Activated CD4-positive, alpha-beta T cell treated with anti-CD3 and anti-CD28 coated beads, Interleukin-2, Interleukin-4, amounts not matched to agents 100 ng/mL and 50 ng/mL, durations not matched to agents 16 hours and 8 hours (primary cell): ENCODE data around the gene CUX1.

ENCODE experiments used
- DNase-seq: peaks from one replicate; pipeline ENCODE4 v3.0.0-alpha.2; 2020; ENCODE audit warnings: low spot score

CUX1 gene

DNA sequence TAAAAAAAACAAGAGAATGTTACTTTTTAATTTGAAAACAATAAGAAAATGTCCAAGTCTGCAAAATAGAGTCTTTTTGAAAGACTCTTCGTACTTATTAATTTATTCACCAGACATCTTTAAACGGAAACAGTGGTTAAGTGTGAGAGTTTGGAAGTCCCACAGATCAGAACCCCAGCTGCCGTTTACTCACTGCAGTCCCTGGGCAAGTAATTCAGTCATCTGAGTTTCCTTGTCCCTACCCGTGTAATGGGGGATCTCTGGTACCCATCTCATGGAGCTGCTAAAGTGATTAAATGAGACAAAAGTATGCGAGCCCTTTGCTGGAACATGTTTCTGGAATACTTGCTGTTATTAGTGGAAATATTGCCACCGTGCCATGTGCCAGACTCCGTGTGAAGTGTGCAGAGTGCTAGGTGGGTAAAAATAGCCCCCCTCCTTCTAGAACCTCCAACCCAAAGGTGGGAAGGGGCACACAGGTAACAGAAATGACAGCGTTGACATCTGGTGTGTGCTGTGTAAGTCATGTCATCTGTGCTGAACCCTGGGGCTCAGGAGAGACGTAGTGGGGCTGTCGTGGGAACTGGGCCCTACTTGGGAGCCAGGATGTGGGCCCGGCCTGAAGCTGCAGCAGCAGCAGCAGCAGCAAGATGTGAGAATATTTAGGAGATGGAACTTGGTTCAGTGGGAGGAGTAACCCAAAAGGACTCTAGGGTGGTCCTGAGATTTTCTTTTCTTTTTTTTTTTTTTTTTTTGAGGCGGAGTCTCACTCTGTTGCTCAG is 140.5 kb downstream of the CUX1 start:
- peak; percentile 3 for DNase-seq

DNA sequence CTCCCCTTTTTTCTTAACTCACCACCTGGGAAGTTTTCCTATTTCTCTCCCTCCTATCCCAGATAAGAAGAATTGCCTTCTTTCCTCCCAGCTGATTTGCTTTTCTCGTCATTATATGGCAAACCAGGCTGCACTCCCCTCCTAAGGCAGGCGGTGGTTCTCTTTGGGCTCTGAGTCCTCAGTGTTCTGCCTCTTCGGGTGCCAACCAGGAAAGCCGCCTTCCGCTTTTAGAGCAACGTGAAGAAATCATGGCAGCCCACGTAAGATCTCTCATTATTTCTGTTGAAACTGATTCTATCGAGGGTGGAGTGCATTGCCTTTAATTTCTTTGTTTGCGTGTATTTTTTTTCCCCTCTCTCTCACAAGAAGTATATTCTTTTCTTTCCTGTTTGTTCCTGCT is 141.9 kb downstream of the CUX1 start:
- no peak for DNase-seq

- no peak for DNase-seq
Observed at GRCh38 chr7:101959829-101960228, 142.4 kb downstream of the CUX1 start.

GRCh38 chr7:101960323-101960722 is 142.9 kb downstream of the CUX1 start:
- DNase-seq: no peak

DNA sequence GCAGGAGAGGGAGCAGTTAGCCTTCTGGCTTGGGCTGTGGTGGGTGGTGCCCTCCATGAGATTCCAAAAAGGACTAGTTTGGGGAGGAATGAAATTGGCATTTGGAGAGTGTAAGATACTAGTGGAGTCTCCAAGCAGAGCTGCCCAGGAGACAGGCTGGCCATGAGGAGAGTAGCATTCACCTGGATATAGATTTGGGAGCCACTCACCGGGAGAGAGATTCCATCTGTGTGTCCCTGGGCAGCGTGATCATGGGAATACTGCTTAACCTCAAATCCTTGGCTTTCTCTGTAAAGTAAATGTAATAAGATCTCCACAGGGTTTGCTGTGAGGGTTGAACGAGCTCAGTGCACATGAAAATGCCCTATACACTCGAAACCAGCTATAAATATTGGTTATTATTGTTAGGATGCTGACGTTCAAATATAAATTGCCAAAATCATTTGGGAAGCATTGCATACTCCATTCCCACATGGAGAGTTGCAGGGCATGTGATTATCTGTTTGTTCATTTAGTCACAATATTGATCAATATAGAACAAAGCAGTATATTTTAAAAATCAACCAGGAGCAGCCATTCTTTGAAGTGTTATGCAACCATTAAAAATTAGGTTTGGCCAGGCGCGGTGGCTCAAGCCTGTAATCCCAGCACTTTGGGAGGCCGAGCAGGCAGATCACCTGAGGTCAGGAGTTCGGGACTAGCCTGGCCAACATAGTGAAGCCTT is 143.7 kb downstream of the CUX1 start:
- DNase-seq: no peak

DNA sequence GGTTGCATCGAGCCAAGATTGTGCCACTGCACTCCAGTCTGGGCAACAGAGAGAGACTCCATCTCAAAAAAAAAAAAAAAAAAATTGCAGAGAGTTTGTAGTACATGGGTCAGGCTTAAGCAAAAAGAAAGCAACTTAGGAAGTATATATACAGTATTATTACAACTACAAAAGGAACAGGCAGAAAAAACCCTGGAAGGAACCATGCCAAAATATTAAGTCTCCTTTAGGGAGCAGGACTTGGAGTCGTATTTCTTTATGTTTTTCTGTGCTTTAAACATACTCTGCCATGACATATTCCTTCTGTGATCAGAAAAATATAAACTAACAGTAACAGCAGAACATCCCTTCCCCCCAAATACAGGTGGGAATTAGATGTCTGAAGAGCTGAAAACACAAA is 144.4 kb downstream of the CUX1 start:
- no peak for DNase-seq

DNA sequence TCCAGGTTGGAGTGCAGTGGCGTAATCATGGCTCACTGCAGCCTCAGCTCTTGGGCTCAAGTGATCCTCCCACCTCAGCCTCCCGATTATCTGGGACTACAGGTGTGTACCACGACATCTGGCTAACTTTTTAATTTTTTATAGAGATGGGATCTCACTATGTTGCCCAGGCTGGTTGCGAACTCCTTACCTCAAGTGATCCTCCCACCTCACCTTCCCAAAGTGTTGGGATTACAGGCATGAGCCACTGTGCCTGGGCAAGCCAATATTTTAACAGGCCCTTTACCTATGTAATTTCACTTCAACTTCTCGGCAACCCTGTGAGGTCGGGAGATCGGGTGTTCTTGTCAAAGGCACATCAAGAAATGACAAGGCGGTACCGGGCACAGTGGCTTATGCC is 146.3 kb downstream of the CUX1 start:
- DNase-seq: no peak

DNA sequence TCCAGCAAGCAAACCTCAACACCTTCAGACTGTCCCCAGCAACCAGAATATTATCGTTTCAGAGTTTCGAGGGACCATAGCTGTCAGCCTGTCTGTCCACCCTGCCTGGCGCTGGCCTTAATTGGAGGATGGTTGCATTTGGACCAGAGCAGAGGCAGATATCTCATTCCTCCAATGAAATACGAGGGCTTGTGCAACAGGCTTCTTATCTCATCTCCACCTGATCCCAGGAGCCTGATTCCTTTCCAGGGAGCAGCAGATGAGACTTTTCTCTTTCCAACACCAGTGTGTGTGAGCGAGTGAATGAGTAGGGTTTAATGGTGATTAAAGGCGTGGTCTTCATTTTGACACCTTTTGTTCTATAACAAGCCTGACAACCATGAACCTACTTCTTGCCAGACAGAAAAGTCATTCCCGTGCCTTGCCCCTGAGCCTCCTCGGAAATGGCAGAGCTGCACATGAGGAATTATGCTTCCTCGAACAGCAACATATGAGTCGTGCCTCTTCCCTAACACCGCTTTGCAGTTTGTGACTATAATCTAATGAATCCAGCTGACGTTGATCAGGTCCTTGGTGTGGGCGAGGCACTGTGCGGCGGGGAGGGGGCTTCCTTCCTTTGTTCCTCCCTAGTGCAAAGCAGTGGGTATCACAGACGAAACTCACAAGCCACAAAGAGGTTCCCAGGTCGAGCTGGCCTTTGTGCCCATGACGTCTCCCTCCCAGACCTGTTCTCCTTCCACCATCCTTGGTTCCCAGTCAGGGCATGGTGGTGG is 147.4 kb downstream of the CUX1 start:
- no peak for DNase-seq

- DNase-seq: no peak
Observed at GRCh38 chr7:101968720-101969466, 151.5 kb downstream of the CUX1 start.

- no peak for DNase-seq
Observed at GRCh38 chr7:101969997-101970585, 152.7 kb downstream of the CUX1 start.

GRCh38 chr7:101970801-101971200 is 153.4 kb downstream of the CUX1 start:
- no peak for DNase-seq

GRCh38 chr7:101971457-101971856 is 154.0 kb downstream of the CUX1 start:
- DNase-seq: no peak

DNA sequence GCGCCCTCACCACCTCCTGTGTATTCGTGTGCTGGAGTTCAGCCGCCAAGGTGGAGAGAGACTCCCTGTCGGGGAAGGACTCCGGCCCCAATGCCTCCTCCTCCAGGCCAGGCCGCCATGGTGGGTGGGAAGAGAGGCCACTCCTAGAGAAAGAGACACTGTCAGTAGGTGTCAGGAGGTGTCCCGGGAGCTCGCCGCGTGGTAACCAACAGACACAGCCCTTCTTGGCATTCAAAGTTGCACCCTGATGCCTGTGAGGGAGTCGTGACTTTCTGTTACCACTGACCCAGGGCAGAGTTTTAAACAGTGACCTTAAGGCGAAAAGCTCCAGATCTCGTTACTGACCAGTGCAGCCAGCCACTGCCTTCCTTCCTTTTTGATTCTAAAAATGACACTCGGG is 155.2 kb downstream of the CUX1 start:
- DNase-seq: no peak

GRCh38 chr7:101973130-101973529 is 155.7 kb downstream of the CUX1 start:
- no peak for DNase-seq

DNA sequence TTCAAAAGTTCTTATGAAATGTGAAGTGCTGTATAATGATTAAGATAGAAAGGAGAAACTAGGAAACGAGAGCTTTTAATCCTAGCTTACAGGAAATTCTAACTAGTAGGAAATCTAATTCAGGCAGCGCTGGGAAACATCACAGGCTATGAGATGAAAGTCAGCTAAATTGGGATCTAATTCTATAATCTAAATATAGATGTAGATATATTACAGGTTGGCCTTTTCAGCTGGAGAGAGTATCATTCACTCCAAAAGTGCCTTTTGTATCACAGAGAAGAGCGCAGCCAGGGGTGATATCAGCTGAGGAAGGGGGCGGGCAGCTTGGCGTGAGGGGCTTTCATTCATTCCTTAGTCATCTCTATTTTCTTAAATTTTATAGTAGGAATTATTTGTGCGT is 157.0 kb downstream of the CUX1 start:
- DNase-seq: no peak

- DNase-seq: no peak
Observed at GRCh38 chr7:101975046-101975445, 157.6 kb downstream of the CUX1 start.

DNA sequence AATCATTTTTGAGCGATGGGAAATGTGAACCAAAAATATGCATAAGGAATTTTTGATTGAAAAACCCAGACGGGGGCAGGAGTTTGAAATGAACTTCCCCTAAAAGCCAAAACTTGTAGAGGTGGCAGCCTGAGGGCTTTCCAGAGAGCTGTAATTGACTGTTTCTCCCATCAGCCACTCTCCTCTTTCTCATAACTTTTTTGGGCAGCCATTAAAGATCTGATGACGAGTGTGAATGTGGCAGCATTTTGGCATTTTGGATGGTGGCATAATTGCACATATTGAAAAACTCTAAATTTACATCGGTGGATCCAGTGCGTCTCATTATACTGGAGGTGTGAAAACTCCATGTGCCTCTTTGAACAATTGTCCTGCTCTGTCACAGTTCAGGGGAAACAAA is 159.0 kb downstream of the CUX1 start:
- no peak for DNase-seq

DNA sequence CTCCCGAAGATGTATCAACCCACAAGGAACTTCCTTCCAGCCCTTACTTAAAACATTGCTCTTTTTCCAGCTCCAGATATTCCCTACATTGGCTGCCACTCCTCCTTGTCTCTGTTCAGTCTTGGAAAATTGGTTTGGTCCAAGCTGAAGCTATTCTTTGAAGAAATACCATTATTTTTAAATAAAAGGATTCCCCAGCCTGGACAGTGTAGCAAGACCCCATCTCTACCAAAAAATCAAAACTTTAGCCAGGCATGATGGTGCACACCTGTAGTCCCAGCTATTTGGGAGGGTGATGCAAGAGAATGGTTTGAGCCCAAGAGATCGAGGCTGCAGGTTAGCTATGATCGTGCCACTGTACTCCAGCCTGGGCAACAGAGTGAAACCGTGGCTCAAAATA is 159.8 kb downstream of the CUX1 start:
- no peak for DNase-seq

GRCh38 chr7:101978683-101979082 is 161.3 kb downstream of the CUX1 start:
- no peak for DNase-seq

GRCh38 chr7:101983147-101983811 is 165.9 kb downstream of the CUX1 start:
- DNase-seq: no peak
